Karpas-422 (cell line): Measurements from ENCODE around the gene LMNTD2. TPM values are rescaled to one million over a fixed set of nuclear protein-coding genes. Genes with fewer than 3 reads are reported as not detected.
"Not testable (repeated sequence)": the region's sequence is repeated elsewhere in the genome, so short reads cannot be mapped to it uniquely, and the experiment has no call there.

Experiments used
- DNase-seq: peaks from one replicate; pipeline ENCODE4 v3.0.0-alpha.2; 2015
- H2AFZ ChIP-seq: fragments of 200-600 bp; sonication (generic); 2 replicates; pipeline ENCODE4 v1.6.1; 2014; ENCODE audit warnings: antibody characterized with exemption, low read length, mixed read lengths
- H3K27ac ChIP-seq: fragments of 200-600 bp; sonication (generic); 2 replicates; pipeline ENCODE4 v1.5.1; 2014; ENCODE audit warnings: mild to moderate bottlenecking, low read length, moderate library complexity
- H3K27me3 ChIP-seq: fragments of 200-600 bp; sonication (generic); 2 replicates; pipeline ENCODE4 v1.6.1; 2014; ENCODE audit warnings: low read length, mixed read lengths
- H3K36me3 ChIP-seq: fragments of 200-600 bp; sonication (generic); 2 replicates; pipeline ENCODE4 v1.6.1; 2014; ENCODE audit warnings: low read length, mixed read lengths; ENCODE audit not compliant: insufficient read depth
- H3K4me1 ChIP-seq: fragments of 200-600 bp; sonication (generic); 2 replicates; pipeline ENCODE4 v1.6.1; 2014; ENCODE audit warnings: mild to moderate bottlenecking, low read length, mixed read lengths
- H3K4me2 ChIP-seq: fragments of 200-600 bp; sonication (generic); 2 replicates; pipeline ENCODE4 v1.6.1; 2014; ENCODE audit warnings: low read length, low read depth, mild to moderate bottlenecking; ENCODE audit not compliant: poor library complexity, severe bottlenecking
- H3K4me3 ChIP-seq: fragments of 200-600 bp; sonication (generic); 2 replicates; pipeline ENCODE4 v1.5.1; 2014; ENCODE audit warnings: mild to moderate bottlenecking, antibody characterized with exemption, low read length, mixed read lengths
- H3K79me2 ChIP-seq: fragments of 200-600 bp; sonication (generic); 2 replicates; pipeline ENCODE4 v1.6.1; 2014; ENCODE audit warnings: mild to moderate bottlenecking, low read length, mixed read lengths
- H3K9ac ChIP-seq: fragments of 200-600 bp; sonication (generic); 2 replicates; pipeline ENCODE4 v1.6.0; 2014; ENCODE audit warnings: low read length
- H3K9me2 ChIP-seq: fragments of 200-600 bp; sonication (generic), shearing (Covaris generic); replicated peaks from 2 replicates; pipeline ENCODE4 v1.6.0; 2014; ENCODE audit warnings: mild to moderate bottlenecking, low read length, moderate library complexity; ENCODE audit not compliant: insufficient read depth
- H3K9me3 ChIP-seq: fragments of 300-700, 200-600 bp; sonication (generic); 2 replicates; pipeline ENCODE4 v1.6.1; 2014; ENCODE audit warnings: low read length, mixed read lengths
- H4K20me1 ChIP-seq: fragments of 200-600 bp; sonication (generic); 2 replicates; pipeline ENCODE4 v1.6.1; 2014; ENCODE audit warnings: mild to moderate bottlenecking, antibody characterized with exemption, low read length, low read depth; ENCODE audit not compliant: insufficient read depth
- total RNA-seq: library from RNA; depleted of rRNA; stranded (reverse); fragments of >200 nt; shearing (Covaris generic); gene quantifications from 2 replicates; pipeline ENCODE4 v1.2.3, GENCODE V29; 2014; ENCODE audit warnings: low replicate concordance

Gene LMNTD2
- total RNA-seq, 1 experiment from 2014 or later: 6.2 TPM

DNA sequence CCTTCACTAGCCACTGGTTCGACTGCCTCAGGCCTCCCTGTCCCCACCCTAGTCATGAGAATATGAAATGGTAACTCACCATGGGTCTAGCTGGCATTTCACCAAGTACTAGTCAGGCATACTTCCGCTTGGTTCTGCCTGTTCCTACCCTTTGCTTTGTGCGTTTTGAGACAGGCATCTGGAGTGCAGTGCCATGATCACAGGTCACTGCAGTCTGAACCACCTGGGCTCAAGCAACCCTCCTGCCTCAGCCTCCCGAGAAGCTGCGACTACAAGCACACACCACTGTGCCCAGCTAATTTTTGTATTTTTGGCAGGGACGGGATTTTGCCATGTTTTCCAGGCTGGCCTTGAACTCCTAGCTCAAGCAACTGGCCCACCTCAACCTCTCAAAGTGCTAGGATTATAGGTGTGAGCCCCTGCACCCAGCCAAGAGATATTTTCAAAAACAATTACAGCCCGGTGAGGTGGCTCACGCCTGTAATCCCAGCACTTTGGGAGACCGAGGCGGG, 39.3 kb downstream of the LMNTD2 start:
- Histone ChIP-seq H2AFZ (no peak overlapping the region), H3K27me3 (no peaks in the 10 kb centered on the region), H3K4me3 (no peak overlapping the region), H3K79me2 (no peaks in the 10 kb centered on the region), H4K20me1 (no peaks in the 10 kb centered on the region), H3K9ac (no peak overlapping the region), H3K4me1 (no peaks in the 10 kb centered on the region), H3K4me2 (no peak overlapping the region), H3K36me3 (no peaks in the 10 kb centered on the region), H3K27ac (no peak overlapping the region), H3K9me2 (no peaks in the 10 kb centered on the region), H3K9me3 (peaks cover 3% of the 10 kb centered on the region)
- DNase-seq: no peak

DNA sequence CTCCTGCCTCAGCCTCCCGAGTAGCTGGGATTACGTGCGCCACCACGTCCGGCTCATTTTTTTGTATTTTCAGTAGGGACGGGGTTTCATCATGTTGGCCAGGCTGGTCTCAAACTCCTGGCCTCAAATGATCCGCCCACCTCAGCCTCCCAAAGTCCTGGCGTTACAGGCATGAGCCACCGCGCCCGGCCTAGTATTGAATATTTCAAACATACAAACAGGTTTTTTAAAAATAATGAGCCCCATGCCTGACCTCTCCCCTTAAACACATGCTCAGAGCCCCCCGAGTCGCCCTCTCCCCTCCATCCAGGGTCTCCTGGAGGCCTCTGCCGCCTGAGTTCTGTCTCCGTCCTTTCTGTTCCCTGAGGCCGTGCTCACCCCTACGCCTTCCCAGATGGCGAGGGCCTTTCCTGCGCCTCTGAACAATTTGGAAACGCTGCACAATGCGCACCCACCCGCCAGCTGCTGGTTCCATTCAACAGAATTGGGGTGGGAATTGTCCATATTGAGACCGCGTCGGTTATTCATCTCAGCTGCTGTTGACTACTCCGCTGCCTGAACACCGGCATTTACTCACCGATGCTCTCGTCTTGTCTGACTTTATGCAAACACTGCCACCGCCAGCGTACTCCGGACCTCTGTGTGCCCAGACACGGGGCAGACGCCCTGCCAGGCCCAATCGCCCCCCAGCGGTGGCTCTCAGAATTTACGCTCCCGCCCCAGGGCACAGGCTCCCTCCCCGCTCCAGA, 39.9 kb downstream of the LMNTD2 start:
- Histone ChIP-seq H2AFZ (no peak overlapping the region), H3K4me1 (no peaks in the 10 kb centered on the region), H3K9me2 (no peaks in the 10 kb centered on the region), H3K4me2 (no peak overlapping the region), H3K4me3 (no peak overlapping the region), H3K9me3 (peaks cover 4% of the 10 kb centered on the region), H3K79me2 (no peaks in the 10 kb centered on the region), H3K36me3 (no peaks in the 10 kb centered on the region), H3K27me3 (no peaks in the 10 kb centered on the region), H3K27ac (no peak overlapping the region), H4K20me1 (no peaks in the 10 kb centered on the region), H3K9ac (no peak overlapping the region)
- no peak for DNase-seq

DNA sequence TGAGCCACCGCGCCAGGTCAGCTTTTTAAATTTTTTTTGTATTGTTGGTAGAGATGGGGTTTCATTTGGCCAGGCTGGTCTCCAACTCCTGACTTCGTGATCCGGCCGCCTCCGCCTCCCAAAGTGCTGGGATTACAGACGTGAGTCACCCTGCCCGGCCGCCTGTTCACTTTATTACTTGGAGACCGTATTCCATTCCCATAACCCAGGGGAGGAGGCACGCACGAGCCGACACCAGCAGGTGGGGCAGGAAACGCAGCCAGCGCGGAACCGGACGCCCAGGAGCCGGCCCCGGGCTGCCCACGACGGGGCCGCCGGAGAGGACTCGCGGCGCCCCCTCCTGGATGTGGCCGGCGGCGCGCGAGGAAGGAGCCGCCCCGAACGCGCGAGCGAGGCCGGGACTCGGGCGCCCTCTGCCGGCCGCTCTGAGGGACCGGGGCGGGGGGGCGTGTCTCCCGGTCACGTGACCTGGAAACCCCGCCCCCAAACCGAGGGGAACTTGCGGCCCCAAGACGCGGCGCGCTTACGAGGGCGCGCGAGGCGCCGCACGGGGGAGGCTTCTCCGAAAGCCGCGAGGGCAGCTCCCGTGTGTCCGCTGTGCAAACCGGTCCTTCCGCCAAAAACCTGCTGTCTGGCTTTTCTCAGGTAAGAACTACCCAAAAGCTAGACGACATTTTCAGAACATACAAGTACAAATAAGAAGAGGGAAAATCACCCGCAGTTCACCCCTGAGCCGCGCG, 41.9 kb downstream of the LMNTD2 start:
- Histone ChIP-seq H3K27ac (no peak overlapping the region), H3K79me2 (no peaks in the 10 kb centered on the region), H3K9ac (no peak overlapping the region), H3K4me3 (no peak overlapping the region), H3K9me3 (peaks cover 4% of the 10 kb centered on the region), H3K27me3 (no peaks in the 10 kb centered on the region), H3K4me1 (no peaks in the 10 kb centered on the region), H3K9me2 (no peaks in the 10 kb centered on the region), H3K4me2 (no peak overlapping the region), H4K20me1 (no peaks in the 10 kb centered on the region), H2AFZ (no peak overlapping the region), H3K36me3 (no peaks in the 10 kb centered on the region)
- peak; percentile 89 for DNase-seq

DNA sequence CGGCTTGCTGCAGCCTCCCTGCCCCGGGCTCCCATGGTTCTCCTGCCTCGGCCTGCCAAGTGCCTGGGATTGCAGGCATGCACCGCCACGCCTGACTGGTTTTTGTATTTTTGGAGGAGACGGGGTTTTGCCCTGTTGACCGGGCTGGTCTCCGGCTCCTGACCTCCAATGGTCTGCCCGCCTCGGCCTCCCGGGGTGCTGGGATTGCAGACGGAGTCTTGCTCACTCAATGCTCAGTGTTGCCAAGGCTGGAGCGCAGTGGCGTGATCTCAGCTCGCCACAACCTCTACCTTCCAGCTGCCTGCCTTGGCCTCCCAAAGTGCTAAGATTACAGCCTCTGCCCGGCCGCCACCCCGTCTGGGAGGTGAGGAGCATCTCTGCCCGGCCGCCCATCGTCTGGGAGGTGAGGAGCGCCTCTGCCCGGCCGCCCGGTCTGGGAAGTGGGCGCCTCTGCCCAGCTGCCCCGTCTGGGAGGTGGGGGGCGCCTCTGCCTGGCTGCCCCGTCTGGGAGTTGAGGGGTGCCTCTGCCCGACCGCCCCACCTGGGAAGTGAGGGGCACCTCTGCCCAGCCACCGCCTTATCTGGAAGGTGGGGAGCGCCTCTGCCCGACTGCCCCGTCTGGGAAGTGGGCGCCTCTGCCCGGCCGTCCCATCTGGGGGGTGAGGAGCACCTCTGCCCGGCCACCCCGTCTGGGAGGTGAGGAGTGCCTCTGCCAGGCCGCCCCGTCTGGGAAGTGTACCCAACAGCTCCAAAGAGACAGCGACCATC, 43.4 kb downstream of the LMNTD2 start:
- not testable (repeated sequence) for H3K27ac ChIP-seq, H3K79me2 ChIP-seq, DNase-seq, H3K27me3 ChIP-seq, H3K4me2 ChIP-seq, H3K9me3 ChIP-seq, H3K9me2 ChIP-seq, H3K36me3 ChIP-seq, H4K20me1 ChIP-seq, H3K9ac ChIP-seq, H3K4me1 ChIP-seq, H2AFZ ChIP-seq, H3K4me3 ChIP-seq

DNA sequence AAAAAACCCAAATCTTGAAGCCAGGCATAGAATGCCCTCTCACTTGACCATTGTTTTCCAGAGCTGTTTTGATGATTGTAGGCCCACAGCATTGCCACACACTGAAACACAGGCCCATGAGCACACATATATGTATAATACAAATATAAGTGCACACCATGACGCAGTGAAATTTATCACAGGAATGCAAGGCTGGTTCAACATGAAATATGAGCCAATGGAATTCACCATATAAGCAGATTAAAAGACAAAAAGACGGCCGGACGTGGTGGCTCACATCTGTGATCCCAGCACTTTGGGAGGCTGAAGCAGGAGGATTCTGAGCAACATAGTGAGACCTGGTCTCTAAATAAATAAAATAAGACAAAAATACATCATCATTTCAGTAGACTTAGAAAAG, 44.1 kb downstream of the LMNTD2 start:
- Histone ChIP-seq H3K27ac (no peak overlapping the region), H2AFZ (no peak overlapping the region), H4K20me1 (no peaks in the 10 kb centered on the region), H3K4me2 (no peak overlapping the region), H3K4me1 (no peaks in the 10 kb centered on the region), H3K36me3 (no peaks in the 10 kb centered on the region), H3K4me3 (no peak overlapping the region), H3K27me3 (no peaks in the 10 kb centered on the region), H3K9me3 (peaks cover 4% of the 10 kb centered on the region), H3K79me2 (no peaks in the 10 kb centered on the region), H3K9me2 (no peaks in the 10 kb centered on the region), H3K9ac (no peak overlapping the region)
- DNase-seq: no peak

- no peak for DNase-seq
- H3K9me3 ChIP-seq: peaks cover 4% of the 10 kb centered on the region
- no peaks in the 10 kb centered on the region for H3K79me2 ChIP-seq
- no peak overlapping the region for H3K27ac ChIP-seq
- H3K4me1 ChIP-seq: no peaks in the 10 kb centered on the region
- H4K20me1 ChIP-seq: no peaks in the 10 kb centered on the region
- no peaks in the 10 kb centered on the region for H3K9me2 ChIP-seq
- H3K27me3 ChIP-seq: no peaks in the 10 kb centered on the region
- no peaks in the 10 kb centered on the region for H3K36me3 ChIP-seq
- H3K4me3 ChIP-seq: no peak overlapping the region
- H3K4me2 ChIP-seq: no peak overlapping the region
- H2AFZ ChIP-seq: no peak overlapping the region
- H3K9ac ChIP-seq: no peak overlapping the region
Measured at GRCh38 chr11:515131-515530, 45.4 kb downstream of the LMNTD2 start.

DNA sequence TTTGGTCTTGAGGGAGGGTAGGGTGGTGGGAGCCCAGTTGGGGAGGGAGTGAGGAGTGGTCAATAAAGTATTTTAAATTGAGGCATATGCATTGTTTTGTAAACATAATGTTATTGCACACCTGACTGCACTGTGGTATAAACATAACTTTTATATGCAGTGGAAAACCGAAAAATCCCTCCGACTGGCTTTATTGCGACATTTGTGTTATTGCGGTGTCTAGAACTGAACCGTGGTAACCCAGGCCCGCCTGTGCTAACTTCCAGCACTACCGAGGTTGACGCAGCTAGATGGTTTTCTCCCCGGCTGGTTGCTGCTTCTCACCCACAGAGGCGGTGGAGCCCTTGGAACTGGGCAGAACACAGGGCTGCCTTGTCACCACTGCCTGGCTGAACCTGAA, 45.9 kb downstream of the LMNTD2 start:
- Histone ChIP-seq H3K9me3 (peaks cover 4% of the 10 kb centered on the region), H3K27ac (no peak overlapping the region), H3K9me2 (no peaks in the 10 kb centered on the region), H3K4me3 (no peak overlapping the region), H3K9ac (no peak overlapping the region), H3K4me2 (no peak overlapping the region), H3K79me2 (no peaks in the 10 kb centered on the region), H3K4me1 (no peaks in the 10 kb centered on the region), H3K36me3 (no peaks in the 10 kb centered on the region), H2AFZ (no peak overlapping the region), H4K20me1 (no peaks in the 10 kb centered on the region), H3K27me3 (no peaks in the 10 kb centered on the region)
- no peak for DNase-seq
